ENCODE measurements around the gene ATXN2. TPM values are rescaled to one million over a fixed set of nuclear protein-coding genes. Genes with fewer than 3 reads are reported as not detected.

The ATXN2 gene
- total and polyA plus RNA-seq, 9 of the 15 experiments (the other 6 are each of a cell fraction or from before 2014, with no cell fraction given) = 16.8 to 67.8 (median 29.3) TPM

GRCh38 chr12:111597831-111598636 lies 1.1 kb downstream of the ATXN2 start (continued):
- TF ChIP-seq SMAD1 (IDR thresholded peaks at IDR 0.05; ENCODE audit: low read depth, low read length, partially characterized antibody) (no peak), ZNF253 (CRISPR knock-in tag; conservative IDR thresholded peaks at IDR 0.05) (no peak; the same call in 1 of the 2 replicates), XRCC3 (IDR thresholded peaks at IDR 0.05) (no peak), EZH2 (IDR thresholded peaks at IDR 0.05; ENCODE audit: borderline replicate concordance, low read depth, low read length) (no peak), ZNF277 (CRISPR knock-in tag; IDR thresholded peaks at IDR 0.05; ENCODE audit: borderline replicate concordance) (no peak), ZMIZ1 (IDR thresholded peaks at IDR 0.05; ENCODE audit: low read depth in 2 of 2, low read length in 2 of 2) (no peak), PTTG1 (tag; IDR thresholded peaks at IDR 0.05; ENCODE audit: low read depth) (no peak), ZZZ3 (IDR thresholded peaks at IDR 0.05) (no peak), BRF2 (IDR thresholded peaks at IDR 0.05; ENCODE audit: borderline replicate concordance, insufficient read depth, insufficient read length) (no peak), ZC3H11A (IDR thresholded peaks at IDR 0.05; ENCODE audit: low read depth, low read length) (no peak), MAZ (CRISPR knock-in tag; conservative IDR thresholded peaks at IDR 0.05 in 1 of 2, IDR thresholded peaks at IDR 0.05 in 1 of 2) (peak; percentile 53 to 58; a peak in 3 of 4 replicates), E2F8 (IDR thresholded peaks at IDR 0.05; ENCODE audit: low read depth, partially characterized antibody) (no peak), MLLT1 (IDR thresholded peaks at IDR 0.05) (0 out of 4 replicates have a peak, but pooled peaks of 1 of the 2 experiments have one; percentile 13)

Data from K562 (cell line).